ENCODE results near the gene TRIM61. TPM values are rescaled to one million over a fixed set of nuclear protein-coding genes. Genes with fewer than 3 reads are reported as not detected.
"Not testable (repeated sequence)": the region's sequence is repeated elsewhere in the genome, so short reads cannot be mapped to it uniquely, and the experiment has no call there.

The TRIM61 gene
- total and polyA plus RNA-seq, 9 of the 15 experiments (the other 6 are each of a cell fraction or from before 2014, with no cell fraction given): 0.07 to 0.92 (median 0.42) TPM

DNA sequence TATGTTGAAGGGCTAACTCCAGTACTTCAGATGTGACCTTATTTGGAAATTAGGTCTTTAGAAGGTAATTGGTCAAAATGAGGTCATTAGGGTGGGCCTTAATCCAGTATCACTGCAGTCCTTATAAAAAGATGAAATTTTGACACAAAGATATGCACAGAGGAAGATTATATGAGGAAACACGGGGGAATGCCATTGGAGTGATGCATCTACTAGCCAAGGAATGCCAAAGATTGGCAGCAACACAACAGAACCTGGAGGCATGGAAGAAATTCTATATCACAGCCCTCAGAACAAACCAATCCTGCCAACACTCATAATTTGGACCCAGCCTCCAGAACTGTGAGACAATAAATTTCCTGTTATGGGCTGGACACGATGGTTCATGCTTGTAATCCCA is 17.6 kb downstream of the TRIM61 start (continued):
- TF ChIP-seq, protein P1, sequence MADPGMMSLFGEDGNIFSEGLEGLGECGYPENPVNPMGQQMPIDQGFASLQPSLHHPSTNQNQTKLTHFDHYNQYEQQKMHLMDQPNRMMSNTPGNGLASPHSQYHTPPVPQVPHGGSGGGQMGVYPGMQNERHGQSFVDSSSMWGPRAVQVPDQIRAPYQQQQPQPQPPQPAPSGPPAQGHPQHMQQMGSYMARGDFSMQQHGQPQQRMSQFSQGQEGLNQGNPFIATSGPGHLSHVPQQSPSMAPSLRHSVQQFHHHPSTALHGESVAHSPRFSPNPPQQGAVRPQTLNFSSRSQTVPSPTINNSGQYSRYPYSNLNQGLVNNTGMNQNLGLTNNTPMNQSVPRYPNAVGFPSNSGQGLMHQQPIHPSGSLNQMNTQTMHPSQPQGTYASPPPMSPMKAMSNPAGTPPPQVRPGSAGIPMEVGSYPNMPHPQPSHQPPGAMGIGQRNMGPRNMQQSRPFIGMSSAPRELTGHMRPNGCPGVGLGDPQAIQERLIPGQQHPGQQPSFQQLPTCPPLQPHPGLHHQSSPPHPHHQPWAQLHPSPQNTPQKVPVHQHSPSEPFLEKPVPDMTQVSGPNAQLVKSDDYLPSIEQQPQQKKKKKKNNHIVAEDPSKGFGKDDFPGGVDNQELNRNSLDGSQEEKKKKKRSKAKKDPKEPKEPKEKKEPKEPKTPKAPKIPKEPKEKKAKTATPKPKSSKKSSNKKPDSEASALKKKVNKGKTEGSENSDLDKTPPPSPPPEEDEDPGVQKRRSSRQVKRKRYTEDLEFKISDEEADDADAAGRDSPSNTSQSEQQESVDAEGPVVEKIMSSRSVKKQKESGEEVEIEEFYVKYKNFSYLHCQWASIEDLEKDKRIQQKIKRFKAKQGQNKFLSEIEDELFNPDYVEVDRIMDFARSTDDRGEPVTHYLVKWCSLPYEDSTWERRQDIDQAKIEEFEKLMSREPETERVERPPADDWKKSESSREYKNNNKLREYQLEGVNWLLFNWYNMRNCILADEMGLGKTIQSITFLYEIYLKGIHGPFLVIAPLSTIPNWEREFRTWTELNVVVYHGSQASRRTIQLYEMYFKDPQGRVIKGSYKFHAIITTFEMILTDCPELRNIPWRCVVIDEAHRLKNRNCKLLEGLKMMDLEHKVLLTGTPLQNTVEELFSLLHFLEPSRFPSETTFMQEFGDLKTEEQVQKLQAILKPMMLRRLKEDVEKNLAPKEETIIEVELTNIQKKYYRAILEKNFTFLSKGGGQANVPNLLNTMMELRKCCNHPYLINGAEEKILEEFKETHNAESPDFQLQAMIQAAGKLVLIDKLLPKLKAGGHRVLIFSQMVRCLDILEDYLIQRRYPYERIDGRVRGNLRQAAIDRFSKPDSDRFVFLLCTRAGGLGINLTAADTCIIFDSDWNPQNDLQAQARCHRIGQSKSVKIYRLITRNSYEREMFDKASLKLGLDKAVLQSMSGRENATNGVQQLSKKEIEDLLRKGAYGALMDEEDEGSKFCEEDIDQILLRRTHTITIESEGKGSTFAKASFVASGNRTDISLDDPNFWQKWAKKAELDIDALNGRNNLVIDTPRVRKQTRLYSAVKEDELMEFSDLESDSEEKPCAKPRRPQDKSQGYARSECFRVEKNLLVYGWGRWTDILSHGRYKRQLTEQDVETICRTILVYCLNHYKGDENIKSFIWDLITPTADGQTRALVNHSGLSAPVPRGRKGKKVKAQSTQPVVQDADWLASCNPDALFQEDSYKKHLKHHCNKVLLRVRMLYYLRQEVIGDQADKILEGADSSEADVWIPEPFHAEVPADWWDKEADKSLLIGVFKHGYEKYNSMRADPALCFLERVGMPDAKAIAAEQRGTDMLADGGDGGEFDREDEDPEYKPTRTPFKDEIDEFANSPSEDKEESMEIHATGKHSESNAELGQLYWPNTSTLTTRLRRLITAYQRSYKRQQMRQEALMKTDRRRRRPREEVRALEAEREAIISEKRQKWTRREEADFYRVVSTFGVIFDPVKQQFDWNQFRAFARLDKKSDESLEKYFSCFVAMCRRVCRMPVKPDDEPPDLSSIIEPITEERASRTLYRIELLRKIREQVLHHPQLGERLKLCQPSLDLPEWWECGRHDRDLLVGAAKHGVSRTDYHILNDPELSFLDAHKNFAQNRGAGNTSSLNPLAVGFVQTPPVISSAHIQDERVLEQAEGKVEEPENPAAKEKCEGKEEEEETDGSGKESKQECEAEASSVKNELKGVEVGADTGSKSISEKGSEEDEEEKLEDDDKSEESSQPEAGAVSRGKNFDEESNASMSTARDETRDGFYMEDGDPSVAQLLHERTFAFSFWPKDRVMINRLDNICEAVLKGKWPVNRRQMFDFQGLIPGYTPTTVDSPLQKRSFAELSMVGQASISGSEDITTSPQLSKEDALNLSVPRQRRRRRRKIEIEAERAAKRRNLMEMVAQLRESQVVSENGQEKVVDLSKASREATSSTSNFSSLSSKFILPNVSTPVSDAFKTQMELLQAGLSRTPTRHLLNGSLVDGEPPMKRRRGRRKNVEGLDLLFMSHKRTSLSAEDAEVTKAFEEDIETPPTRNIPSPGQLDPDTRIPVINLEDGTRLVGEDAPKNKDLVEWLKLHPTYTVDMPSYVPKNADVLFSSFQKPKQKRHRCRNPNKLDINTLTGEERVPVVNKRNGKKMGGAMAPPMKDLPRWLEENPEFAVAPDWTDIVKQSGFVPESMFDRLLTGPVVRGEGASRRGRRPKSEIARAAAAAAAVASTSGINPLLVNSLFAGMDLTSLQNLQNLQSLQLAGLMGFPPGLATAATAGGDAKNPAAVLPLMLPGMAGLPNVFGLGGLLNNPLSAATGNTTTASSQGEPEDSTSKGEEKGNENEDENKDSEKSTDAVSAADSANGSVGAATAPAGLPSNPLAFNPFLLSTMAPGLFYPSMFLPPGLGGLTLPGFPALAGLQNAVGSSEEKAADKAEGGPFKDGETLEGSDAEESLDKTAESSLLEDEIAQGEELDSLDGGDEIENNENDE (IDR thresholded peaks at IDR 0.05; ENCODE audit: low read depth, low read length): no peak
- TF ChIP-seq PHB2 (IDR thresholded peaks at IDR 0.05; ENCODE audit: low read depth) (no peak), ETV1 (tag; conservative IDR thresholded peaks at IDR 0.05; ENCODE audit: low read depth) (no peak), ZNF23 (CRISPR knock-in tag; IDR thresholded peaks at IDR 0.05) (no peak), THRAP3 (IDR thresholded peaks at IDR 0.05; ENCODE audit: borderline replicate concordance) (no peak), ZNF316 (IDR thresholded peaks at IDR 0.05) (no peak)
- TF ChIP-seq, protein P2, sequence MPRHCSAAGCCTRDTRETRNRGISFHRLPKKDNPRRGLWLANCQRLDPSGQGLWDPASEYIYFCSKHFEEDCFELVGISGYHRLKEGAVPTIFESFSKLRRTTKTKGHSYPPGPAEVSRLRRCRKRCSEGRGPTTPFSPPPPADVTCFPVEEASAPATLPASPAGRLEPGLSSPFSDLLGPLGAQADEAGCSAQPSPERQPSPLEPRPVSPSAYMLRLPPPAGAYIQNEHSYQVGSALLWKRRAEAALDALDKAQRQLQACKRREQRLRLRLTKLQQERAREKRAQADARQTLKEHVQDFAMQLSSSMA (CRISPR knock-in tag; IDR thresholded peaks at IDR 0.05): no peak

DNA sequence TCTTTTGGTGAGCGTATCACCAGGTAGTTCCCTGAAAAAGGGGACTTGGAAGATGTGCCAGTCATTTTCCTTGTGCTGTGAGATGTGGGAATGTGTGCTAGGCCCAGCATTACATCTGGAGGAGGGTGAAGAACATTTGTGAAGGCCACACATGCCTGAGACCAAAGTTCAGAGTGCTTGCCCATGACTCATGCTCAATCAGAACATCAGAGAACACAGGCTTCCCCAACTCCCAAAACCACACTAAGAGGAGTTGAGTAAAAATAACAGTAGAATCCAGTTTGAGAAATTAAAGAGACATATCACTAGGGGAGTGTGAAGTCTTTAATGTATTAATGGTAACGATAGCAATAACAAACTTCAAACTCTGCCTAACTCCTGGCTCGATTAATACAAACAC is 18.0 kb downstream of the TRIM61 start:
- H3K9me1 ChIP-seq (ENCODE audit: control insufficient read depth, insufficient read depth, low read length); FAIRE-seq; H3K27ac ChIP-seq (ENCODE audit: extremely low read depth, low read depth, low read length); ATAC-seq; intact Hi-C loops (cut with micrococcal nuclease); H3K9me3 ChIP-seq (replicated peaks; ENCODE audit: control insufficient read depth, insufficient read depth, low read depth, low read length); in situ Hi-C loops (cut with MboI); H3K4me3 ChIP-seq; H3K79me2 ChIP-seq (ENCODE audit: control insufficient read depth, insufficient read depth, low read length); H3K4me2 ChIP-seq (ENCODE audit: insufficient read depth, low read length); H3K27me3 ChIP-seq (ENCODE audit: control insufficient read depth in 2 of 2, insufficient read depth in 2 of 2, low read length in 2 of 2); BruUV-seq (replicated peaks); H3K4me1 ChIP-seq (replicated peaks in 1 of 2; ENCODE audit: control insufficient read depth in 2 of 2, insufficient read depth in 2 of 2, low read length in 2 of 2); DNase-seq (ENCODE audit: extremely low read depth in 1 of 4, low spot score in 3 of 4); H2AFZ ChIP-seq (ENCODE audit: low read depth, low read length); POLR2A ChIA-PET; CTCF ChIA-PET (ENCODE audit: low intra/inter-chr PET ratio); H3K36me3 ChIP-seq (ENCODE audit: control insufficient read depth, insufficient read depth, low read length); H3K9ac ChIP-seq (ENCODE audit: insufficient read depth in 1 of 2, low read depth in 2 of 2, low read length in 2 of 2); H4K20me1 ChIP-seq (replicated peaks; ENCODE audit: control insufficient read depth, insufficient read depth, low read length): not testable (repeated sequence)
- 6% methylated on average over 2 of the region's 3 CpGs for WGBS (ENCODE audit: insufficient coverage, low coverage, missing lambda C conversion rate)

Measured in K562 (cell line).